ENCODE measurements around the gene P3H1.

GRCh38 chr1:42742141-42742540 lies 24.7 kb downstream of the P3H1 start:
- TF ChIP-seq CTCF (IDR thresholded peaks at IDR 0.05) (no peak), EZH2 (IDR thresholded peaks at IDR 0.05; ENCODE audit: borderline replicate concordance, insufficient read depth, low read depth, low read length, poor library complexity, severe bottlenecking) (no peak)

Measured in B cell (primary cell).